CD8-positive, alpha-beta memory T cell (primary cell): ENCODE measurements around the gene MAP3K5. TPM values are rescaled to one million over a fixed set of nuclear protein-coding genes. Genes with fewer than 3 reads are reported as not detected.

Experiments used
- CTCF ChIA-PET: fragments of 350-600 bp; sonication (Branson Sonifier 250); formaldehyde crosslinking; loops from one replicate; lab custom pipeline; 2021; ENCODE audit warnings: antibody characterized with exemption; lab: Charles Lee
- POLR2A ChIA-PET: fragments of 350-600 bp; sonication (Branson Sonifier 250); formaldehyde crosslinking; loops from one replicate; lab custom pipeline; 2021; ENCODE audit warnings: antibody characterized with exemption; lab: Charles Lee
- DNase-seq, 5 donors: peaks; one replicate each; pipeline versions ENCODE4 v3.0.0 to v3.0.0-alpha.2; 2020 to 2022; ENCODE audit warnings: mixed read lengths in 1 of 5
- H3K27ac ChIP-seq: one replicate; pipeline ENCODE4 v1.7.0; 2013; ENCODE audit warnings: low read depth, mild to moderate bottlenecking, low read length, moderate library complexity
- H3K27me3 ChIP-seq: 2 replicates; pipeline ENCODE4 v1.7.0; 2013; ENCODE audit warnings: low read length, mild to moderate bottlenecking; ENCODE audit not compliant: insufficient read depth, poor library complexity, severe bottlenecking
- H3K36me3 ChIP-seq: 2 replicates; pipeline ENCODE4 v1.7.0; 2013; ENCODE audit warnings: mild to moderate bottlenecking, low read length, moderate library complexity; ENCODE audit not compliant: insufficient read depth
- H3K4me1 ChIP-seq: 2 replicates; pipeline ENCODE4 v1.7.0; 2013; ENCODE audit warnings: mild to moderate bottlenecking, low read length, moderate library complexity; ENCODE audit not compliant: insufficient read depth
- H3K4me3 ChIP-seq: 2 replicates; pipeline ENCODE4 v1.7.0; 2013; ENCODE audit warnings: mild to moderate bottlenecking, low read length
- H3K9me3 ChIP-seq: 2 replicates; pipeline ENCODE4 v1.7.0; 2013; ENCODE audit warnings: mild to moderate bottlenecking, low read length
- H3K27ac Mint-ChIP-seq, 8 donors: one replicate each; pipeline ENCODE4 v1.8.0; 2020 to 2021; ENCODE audit warnings: mixed read lengths in 8 of 8, mild to moderate bottlenecking in 6 of 8, inconsistent platforms in 3 of 8, moderate library complexity in 3 of 8
- H3K27me3 Mint-ChIP-seq, 2 donors: one replicate each; pipeline ENCODE4 v1.8.0; 2020 to 2021; ENCODE audit warnings: mixed read lengths in 2 of 2, mild to moderate bottlenecking in 1 of 2, moderate library complexity in 1 of 2
- H3K36me3 Mint-ChIP-seq, 3 donors: one replicate each; pipeline ENCODE4 v1.8.0; 2020 to 2021; ENCODE audit warnings: mixed read lengths in 3 of 3, inconsistent platforms in 1 of 3, mild to moderate bottlenecking in 1 of 3
- H3K4me1 Mint-ChIP-seq, 3 donors: one replicate each; pipeline ENCODE4 v1.8.0; 2020 to 2021; ENCODE audit warnings: mixed read lengths in 3 of 3, inconsistent platforms in 1 of 3, mild to moderate bottlenecking in 1 of 3
- H3K4me3 Mint-ChIP-seq, 7 donors: one replicate each; pipeline ENCODE4 v1.8.0; 2020 to 2021; ENCODE audit warnings: mixed read lengths in 7 of 7, mild to moderate bottlenecking in 6 of 7, moderate library complexity in 4 of 7, inconsistent platforms in 2 of 7
- H3K9me3 Mint-ChIP-seq, 5 donors: one replicate each; pipeline ENCODE4 v1.8.0; 2020 to 2022; ENCODE audit warnings: mixed read lengths in 5 of 5, mild to moderate bottlenecking in 3 of 5, moderate library complexity in 2 of 5, inconsistent platforms in 1 of 5
- polyA plus RNA-seq: library from polyadenylated mRNA; unstranded; fragments of 300-500 nt; fragmentation: Illumina TruSeq; gene quantifications from one replicate; pipeline ENCODE4 v1.2.3, GENCODE V29; 2021
- total RNA-seq, 2 experiments: library from RNA; stranded (reverse); gene quantifications; one replicate each; pipeline ENCODE4 v1.2.3, GENCODE V29; 2021

MAP3K5 gene
- total and polyA plus RNA-seq, 3 experiments from 2014 or later: 12.6 to 19.9 (median 12.9) TPM

GRCh38 chr6:136517582-136517981 lies 274.7 kb downstream of the MAP3K5 start:
- Histone ChIP-seq H3K9me3 (no peaks in the 10 kb centered on the region), H3K27me3 (no peaks in the 10 kb centered on the region), H3K27ac (no peak overlapping the region), H3K36me3 (no peaks in the 10 kb centered on the region), H3K4me3 (no peak overlapping the region), H3K4me1 (no peaks in the 10 kb centered on the region)
- POLR2A ChIA-PET: no interaction called here
- DNase-seq: no peak
- no peak overlapping the region for H3K4me3 Mint-ChIP-seq
- CTCF ChIA-PET: no interaction called here
- peaks cover 13 to 42% of the 10 kb centered on the region in 2 donors for H3K27me3 Mint-ChIP-seq
- H3K27ac Mint-ChIP-seq: no peak overlapping the region
- no peaks in the 10 kb centered on the region for H3K36me3 Mint-ChIP-seq
- no peaks in the 10 kb centered on the region for H3K4me1 Mint-ChIP-seq
- no peaks in the 10 kb centered on the region for H3K9me3 Mint-ChIP-seq

- H3K27ac ChIP-seq: no peak overlapping the region
- Mint-ChIP-seq H3K9me3 (no peaks in the 10 kb centered on the region), H3K36me3 (no peaks in the 10 kb centered on the region), H3K27me3 (peaks cover 13 to 42% of the 10 kb centered on the region in 2 donors), H3K4me3 (no peak overlapping the region), H3K27ac (no peak overlapping the region), H3K4me1 (no peaks in the 10 kb centered on the region)
- CTCF ChIA-PET: no interaction called here
- H3K4me1 ChIP-seq: no peaks in the 10 kb centered on the region
- POLR2A ChIA-PET: no interaction called here
- no peaks in the 10 kb centered on the region for H3K36me3 ChIP-seq
- H3K27me3 ChIP-seq: no peaks in the 10 kb centered on the region
- no peak overlapping the region for H3K4me3 ChIP-seq
- DNase-seq: no peak
- no peaks in the 10 kb centered on the region for H3K9me3 ChIP-seq
Measured at GRCh38 chr6:136517002-136517401, 275.3 kb downstream of the MAP3K5 start.

GRCh38 chr6:136514591-136514990 lies 277.7 kb downstream of the MAP3K5 start:
- Histone ChIP-seq H3K4me3 (no peak overlapping the region), H3K36me3 (no peaks in the 10 kb centered on the region), H3K27ac (no peak overlapping the region), H3K27me3 (no peaks in the 10 kb centered on the region), H3K4me1 (no peaks in the 10 kb centered on the region), H3K9me3 (no peaks in the 10 kb centered on the region)
- Mint-ChIP-seq H3K27me3 (peaks cover 11 to 34% of the 10 kb centered on the region in 2 donors), H3K27ac (no peak overlapping the region), H3K4me1 (peaks cover 11 to 12% (median 11%) of the 10 kb centered on the region in 3 donors), H3K4me3 (no peak overlapping the region), H3K36me3 (no peaks in the 10 kb centered on the region), H3K9me3 (no peaks in the 10 kb centered on the region)
- CTCF ChIA-PET: no interaction called here
- POLR2A ChIA-PET: no interaction called here
- no peak for DNase-seq

GRCh38 chr6:136511926-136512325 lies 280.4 kb downstream of the MAP3K5 start:
- no peaks in the 10 kb centered on the region for H3K36me3 Mint-ChIP-seq
- H3K9me3 ChIP-seq: no peaks in the 10 kb centered on the region
- no peak overlapping the region for H3K4me3 Mint-ChIP-seq
- no peak overlapping the region for H3K27ac Mint-ChIP-seq
- H3K4me3 ChIP-seq: no peak overlapping the region
- H3K9me3 Mint-ChIP-seq: no peaks in the 10 kb centered on the region
- H3K27ac ChIP-seq: no peak overlapping the region
- H3K27me3 Mint-ChIP-seq: peaks cover 5 to 24% of the 10 kb centered on the region in 2 donors
- H3K4me1 ChIP-seq: no peaks in the 10 kb centered on the region
- H3K4me1 Mint-ChIP-seq: peaks cover 11 to 12% (median 11%) of the 10 kb centered on the region in 3 donors
- DNase-seq: no peak
- POLR2A ChIA-PET: no interaction called here
- CTCF ChIA-PET: no interaction called here
- no peaks in the 10 kb centered on the region for H3K36me3 ChIP-seq
- H3K27me3 ChIP-seq: no peaks in the 10 kb centered on the region

- no peak overlapping the region for H3K27ac Mint-ChIP-seq
- no peaks in the 10 kb centered on the region for H3K27me3 ChIP-seq
- H3K9me3 ChIP-seq: no peaks in the 10 kb centered on the region
- H3K27me3 Mint-ChIP-seq: peaks cover 5 to 19% of the 10 kb centered on the region in 2 donors
- H3K4me3 ChIP-seq: no peak overlapping the region
- H3K27ac ChIP-seq: no peak overlapping the region
- no peak overlapping the region for H3K4me3 Mint-ChIP-seq
- no peaks in the 10 kb centered on the region for H3K4me1 ChIP-seq
- no peak for DNase-seq
- H3K36me3 Mint-ChIP-seq: no peaks in the 10 kb centered on the region
- H3K9me3 Mint-ChIP-seq: no peaks in the 10 kb centered on the region
- ChIA-PET POLR2A (no interaction called here), CTCF (no interaction called here)
- H3K4me1 Mint-ChIP-seq: peaks cover 11 to 12% (median 11%) of the 10 kb centered on the region in 3 donors
- no peaks in the 10 kb centered on the region for H3K36me3 ChIP-seq
Measured at GRCh38 chr6:136511397-136511796, 280.9 kb downstream of the MAP3K5 start.

GRCh38 chr6:136510782-136511181 lies 281.5 kb downstream of the MAP3K5 start:
- Histone ChIP-seq H3K36me3 (no peaks in the 10 kb centered on the region), H3K27ac (no peak overlapping the region), H3K4me3 (no peak overlapping the region), H3K9me3 (no peaks in the 10 kb centered on the region), H3K27me3 (no peaks in the 10 kb centered on the region), H3K4me1 (no peaks in the 10 kb centered on the region)
- Mint-ChIP-seq H3K4me3 (no peak overlapping the region), H3K27ac (peak overlapping the region in 2 of 8 donors; percentile 19 to 37), H3K4me1 (peaks cover 11 to 12% (median 11%) of the 10 kb centered on the region in 3 donors), H3K9me3 (no peaks in the 10 kb centered on the region), H3K36me3 (no peaks in the 10 kb centered on the region), H3K27me3 (peaks cover 5 to 13% of the 10 kb centered on the region in 2 donors)
- ChIA-PET CTCF (no interaction called here), POLR2A (no interaction called here)
- DNase-seq: no peak

GRCh38 chr6:136510299-136510698 lies 282.0 kb downstream of the MAP3K5 start:
- H3K27ac Mint-ChIP-seq: peak overlapping the region in 2 of 8 donors; percentile 55 to 58
- POLR2A ChIA-PET: no interaction called here
- DNase-seq: no peak

GRCh38 chr6:136508725-136509392 lies 283.4 kb downstream of the MAP3K5 start:
- H3K27ac Mint-ChIP-seq: no peak overlapping the region
- H3K9me3 Mint-ChIP-seq: peaks cover 0 to 1% (median 0%) of the 10 kb centered on the region in 5 donors
- H3K4me3 Mint-ChIP-seq: no peak overlapping the region
- ChIA-PET CTCF (no interaction called here), POLR2A (no interaction called here)
- peaks cover 11 to 12% (median 11%) of the 10 kb centered on the region in 3 donors for H3K4me1 Mint-ChIP-seq
- Histone ChIP-seq H3K9me3 (no peaks in the 10 kb centered on the region), H3K4me3 (no peak overlapping the region), H3K27me3 (no peaks in the 10 kb centered on the region), H3K4me1 (no peaks in the 10 kb centered on the region), H3K27ac (no peak overlapping the region), H3K36me3 (no peaks in the 10 kb centered on the region)
- no peaks in the 10 kb centered on the region for H3K36me3 Mint-ChIP-seq
- H3K27me3 Mint-ChIP-seq: peaks cover 1 to 3% of the 10 kb centered on the region in 2 donors
- no peak for DNase-seq

More at GRCh38 chr6:136510299-136510698, 282.0 kb downstream of the MAP3K5 start:
- no peaks in the 10 kb centered on the region for H3K9me3 Mint-ChIP-seq
- H3K4me3 ChIP-seq: no peak overlapping the region
- no peaks in the 10 kb centered on the region for H3K9me3 ChIP-seq
- no peak overlapping the region for H3K27ac ChIP-seq
- H3K4me1 ChIP-seq: no peaks in the 10 kb centered on the region
- no peaks in the 10 kb centered on the region for H3K27me3 ChIP-seq
- no peaks in the 10 kb centered on the region for H3K36me3 ChIP-seq
- H3K36me3 Mint-ChIP-seq: no peaks in the 10 kb centered on the region
- peaks cover 11 to 12% (median 11%) of the 10 kb centered on the region in 3 donors for H3K4me1 Mint-ChIP-seq
- CTCF ChIA-PET: no interaction called here
- no peak overlapping the region for H3K4me3 Mint-ChIP-seq
- H3K27me3 Mint-ChIP-seq: peaks cover 4 to 8% of the 10 kb centered on the region in 2 donors
